Tibial nerve (tissue), 4 donors: ENCODE measurements around the gene FAM161B. TPM values are rescaled to one million over a fixed set of nuclear protein-coding genes. Genes with fewer than 3 reads are reported as not detected.
A peak's percentile ranks its signal among the peaks of the same experiment; 100 is the strongest.

ENCODE experiments used
- DNase-seq, 2 donors: peaks; one replicate each; pipeline ENCODE4 v3.0.0-alpha.2; 2019; ENCODE audit warnings: low spot score in 2 of 2
- H3K27ac ChIP-seq, 4 donors: fragments of 200-600 bp; sonication (generic) in 3 of 4; one replicate each; pipeline ENCODE4 v1.5.1; 2017 to 2019; ENCODE audit warnings: mild to moderate bottlenecking in 1 of 4
- H3K27me3 ChIP-seq, 2 donors: fragments of 200-600 bp; sonication (generic) in 1 of 2; one replicate each; pipeline versions ENCODE4 v1.5.1 to v1.6.0; 2017 to 2019
- H3K36me3 ChIP-seq, 3 donors: fragments of 200-600 bp; sonication (generic); one replicate each; pipeline ENCODE4 v1.5.1; 2018 to 2019
- H3K4me1 ChIP-seq, 4 donors: fragments of 200-600 bp; sonication (generic) in 3 of 4; one replicate each; pipeline ENCODE4 v1.5.1; 2017 to 2019
- H3K4me3 ChIP-seq, 4 donors: fragments of 200-600 bp; sonication (generic) in 3 of 4; one replicate each; pipeline ENCODE4 v1.5.1; 2017 to 2019; ENCODE audit warnings: mild to moderate bottlenecking in 1 of 4, moderate library complexity in 1 of 4
- H3K9me3 ChIP-seq, 4 donors: fragments of 200-600 bp; sonication (generic) in 3 of 4; one replicate each; pipeline ENCODE4 v1.5.1; 2017 to 2019
- CTCF ChIP-seq, 5 experiments: fragments of 200-600 bp in 3 of 5; fragments of 450-650 bp in 2 of 5; sonication (generic) in 3 of 5; IDR thresholded peaks; one replicate each; pipeline ENCODE4 v1.5.1; 2016 to 2019; ENCODE audit warnings: antibody characterized with exemption in 5 of 5, mild to moderate bottlenecking in 3 of 5, moderate library complexity in 2 of 5
- EP300 ChIP-seq, 2 donors: sonication (generic); formaldehyde crosslinking; IDR thresholded peaks; one replicate each; pipeline ENCODE4 v1.6.1; 2017; ENCODE audit warnings: antibody characterized with exemption in 2 of 2, mild to moderate bottlenecking in 1 of 2
- POLR2A ChIP-seq, 2 donors: fragments of 450-650 bp; IDR thresholded peaks; one replicate each; pipeline ENCODE4 v1.6.1; 2017; ENCODE audit warnings: antibody characterized with exemption in 2 of 2, mild to moderate bottlenecking in 2 of 2, moderate library complexity in 2 of 2
- WGBS, 2 donors: methylation state at CpG; one replicate each; pipeline ENCODE4 v1.1.5; 2018; 5-methylcytosine and 5-hydroxymethylcytosine counted together
- total RNA-seq, 4 donors: library from RNA; depleted of rRNA; stranded (reverse); fragments of >200 nt; gene quantifications; one replicate each; pipeline ENCODE4 v1.1.0, GENCODE V29; 2016

Gene FAM161B
- total RNA-seq, 4 donors from 2014 or later, result 6.9 to 10.7 (median 9.3) TPM

DNA sequence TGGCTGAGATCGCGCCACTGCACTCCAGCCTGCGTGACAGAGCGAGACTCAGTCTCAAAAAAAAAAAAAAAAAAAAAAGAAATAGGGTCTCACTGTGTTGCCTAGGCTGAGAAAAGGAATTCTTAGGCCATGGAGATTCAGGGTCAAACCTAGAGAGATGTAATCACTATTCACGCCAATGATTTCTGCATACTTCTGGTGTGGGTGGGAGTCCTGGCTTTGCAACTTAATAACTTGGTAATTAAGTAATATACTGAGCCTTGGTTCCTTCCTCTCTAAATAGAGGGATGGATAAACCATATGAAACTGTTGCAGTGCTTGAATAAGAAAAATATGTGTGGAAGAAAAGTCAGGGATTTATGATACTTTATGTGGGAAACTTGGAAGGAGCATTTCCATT is 60.5 kb downstream of the FAM161B start:
- H3K4me3 ChIP-seq, result no peak overlapping the region
- H3K4me1 ChIP-seq, result peaks cover 0 to 44% (median 18%) of the 10 kb centered on the region in 4 donors
- no peak for DNase-seq
- WGBS, 2 donors, result 55 to 69% methylated on average over 5 of the region's 5 CpGs
- TF ChIP-seq EP300 (IDR thresholded peaks at IDR 0.05) (no peak), CTCF (IDR thresholded peaks at IDR 0.05) (no peak), POLR2A (IDR thresholded peaks at IDR 0.05) (no peak)
- H3K9me3 ChIP-seq, result no peaks in the 10 kb centered on the region
- H3K36me3 ChIP-seq, result peaks cover 0 to 19% (median 0%) of the 10 kb centered on the region in 3 donors
- H3K27ac ChIP-seq, result no peak overlapping the region
- H3K27me3 ChIP-seq, result no peaks in the 10 kb centered on the region

GRCh38 chr14:73888971-73889370 is 60.9 kb downstream of the FAM161B start:
- H3K4me1 ChIP-seq, result peaks cover 0 to 44% (median 18%) of the 10 kb centered on the region in 4 donors
- H3K27ac ChIP-seq, result no peak overlapping the region
- H3K27me3 ChIP-seq, result no peaks in the 10 kb centered on the region
- TF ChIP-seq POLR2A (IDR thresholded peaks at IDR 0.05), result no peak
- TF ChIP-seq CTCF (IDR thresholded peaks at IDR 0.05), result no peak
- TF ChIP-seq EP300 (IDR thresholded peaks at IDR 0.05), result no peak
- H3K4me3 ChIP-seq, result no peak overlapping the region
- no peak for DNase-seq
- no peaks in the 10 kb centered on the region for H3K9me3 ChIP-seq
- 80 to 81% methylated on average over 2 of the region's 2 CpGs for WGBS, 2 donors
- peaks cover 0 to 15% (median 0%) of the 10 kb centered on the region in 3 donors for H3K36me3 ChIP-seq

- peak overlapping the region in 1 of 4 donors; percentile 96 for H3K4me3 ChIP-seq
- no peaks in the 10 kb centered on the region for H3K9me3 ChIP-seq
- H3K27ac ChIP-seq, result peak overlapping the region in 1 of 4 donors; percentile 99
- WGBS, 2 donors, result 33 to 41% methylated on average over 3 of the region's 3 CpGs
- no peak for TF ChIP-seq POLR2A (IDR thresholded peaks at IDR 0.05)
- TF ChIP-seq CTCF (IDR thresholded peaks at IDR 0.05), result no peak
- TF ChIP-seq EP300 (IDR thresholded peaks at IDR 0.05), result no peak
- H3K36me3 ChIP-seq, result peaks cover 0 to 10% (median 0%) of the 10 kb centered on the region in 3 donors
- peaks cover 0 to 44% (median 18%) of the 10 kb centered on the region in 4 donors for H3K4me1 ChIP-seq
- no peak for DNase-seq
- H3K27me3 ChIP-seq, result no peaks in the 10 kb centered on the region
Observed at GRCh38 chr14:73888460-73888725, 61.5 kb downstream of the FAM161B start.

- no peaks in the 10 kb centered on the region for H3K9me3 ChIP-seq
- peak overlapping the region; percentile 69 to 96 (median 82) for H3K4me3 ChIP-seq
- peaks cover 0 to 4% (median 0%) of the 10 kb centered on the region in 3 donors for H3K36me3 ChIP-seq
- no peaks in the 10 kb centered on the region for H3K27me3 ChIP-seq
- no peak for DNase-seq
- no peak for TF ChIP-seq POLR2A (IDR thresholded peaks at IDR 0.05)
- no peak for TF ChIP-seq CTCF (IDR thresholded peaks at IDR 0.05)
- no peak for TF ChIP-seq EP300 (IDR thresholded peaks at IDR 0.05)
- H3K27ac ChIP-seq, result peak overlapping the region; percentile 86 to 99 (median 94)
- peaks cover 0 to 44% (median 18%) of the 10 kb centered on the region in 4 donors for H3K4me1 ChIP-seq
- WGBS, 2 donors, result 22 to 26% methylated on average over 7 of the region's 7 CpGs
Observed at GRCh38 chr14:73887694-73888459, 62.0 kb downstream of the FAM161B start.

GRCh38 chr14:73887318-73887616 is 62.6 kb downstream of the FAM161B start:
- no peaks in the 10 kb centered on the region for H3K36me3 ChIP-seq
- H3K4me1 ChIP-seq, result peaks cover 0 to 44% (median 18%) of the 10 kb centered on the region in 4 donors
- no peak for DNase-seq
- peak overlapping the region; percentile 69 to 96 (median 82) for H3K4me3 ChIP-seq
- H3K9me3 ChIP-seq, result no peaks in the 10 kb centered on the region
- H3K27me3 ChIP-seq, result no peaks in the 10 kb centered on the region
- TF ChIP-seq EP300 (IDR thresholded peaks at IDR 0.05) (no peak), CTCF (IDR thresholded peaks at IDR 0.05) (no peak), POLR2A (IDR thresholded peaks at IDR 0.05) (no peak)
- peak overlapping the region; percentile 86 to 99 (median 94) for H3K27ac ChIP-seq
- 0 to 1% methylated on average over 7 of the region's 7 CpGs for WGBS, 2 donors
